T-helper 1 cell treated with Interleukin-12 subunit alpha and Interleukin-12 subunit beta and Interleukin-4 antibody, amounts not matched to agents 30 μg/mL and 1 μg/mL, for 36 hours (primary cell): ENCODE data around the gene RCOR1.

Source experiments
- H3K27ac Mint-ChIP-seq: one replicate; pipeline ENCODE4 v1.8.0; 2021; ENCODE audit warnings: mild to moderate bottlenecking, mixed read lengths
- H3K27me3 Mint-ChIP-seq: one replicate; pipeline ENCODE4 v1.8.0; 2021; ENCODE audit warnings: low read depth, mixed read lengths
- H3K36me3 Mint-ChIP-seq: one replicate; pipeline ENCODE4 v1.8.0; 2021; ENCODE audit warnings: low read depth, mixed read lengths
- H3K4me1 Mint-ChIP-seq: one replicate; pipeline ENCODE4 v1.8.0; 2021; ENCODE audit warnings: low read depth, mixed read lengths
- H3K4me3 Mint-ChIP-seq: one replicate; pipeline ENCODE4 v1.8.0; 2021; ENCODE audit warnings: mild to moderate bottlenecking, moderate library complexity, mixed read lengths
- H3K9me3 Mint-ChIP-seq: one replicate; pipeline ENCODE4 v1.8.0; 2021; ENCODE audit warnings: mixed read lengths

The RCOR1 gene

GRCh38 chr14:102654298-102654697 lies 61.8 kb downstream of the RCOR1 start:
- no peaks in the 10 kb centered on the region for H3K27me3 Mint-ChIP-seq
- peaks cover 7% of the 10 kb centered on the region for H3K9me3 Mint-ChIP-seq
- H3K36me3 Mint-ChIP-seq, result peaks cover 3% of the 10 kb centered on the region
- peaks cover 3% of the 10 kb centered on the region for H3K4me1 Mint-ChIP-seq
- H3K4me3 Mint-ChIP-seq, result no peak overlapping the region
- no peak overlapping the region for H3K27ac Mint-ChIP-seq

DNA sequence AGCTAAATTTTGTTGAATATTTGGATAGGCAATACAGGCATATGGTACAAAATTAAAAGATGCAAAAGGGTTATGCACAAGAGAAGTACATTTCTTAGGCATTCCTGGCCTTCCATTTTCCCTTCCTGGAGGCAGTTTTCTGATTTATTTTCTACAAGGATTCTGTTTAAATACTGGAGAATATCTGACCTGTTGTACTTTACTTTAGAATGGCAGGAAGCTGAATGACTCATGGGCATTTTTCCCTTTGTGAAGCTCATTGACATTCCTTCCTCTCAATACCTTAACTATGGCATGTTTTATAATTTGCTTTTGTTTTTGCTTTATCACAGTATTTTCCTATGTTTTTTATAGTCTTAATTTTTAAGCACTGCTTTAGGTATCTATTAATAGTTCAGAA lies 62.7 kb downstream of the RCOR1 start:
- peaks cover 3% of the 10 kb centered on the region for H3K4me1 Mint-ChIP-seq
- H3K4me3 Mint-ChIP-seq, result no peak overlapping the region

DNA sequence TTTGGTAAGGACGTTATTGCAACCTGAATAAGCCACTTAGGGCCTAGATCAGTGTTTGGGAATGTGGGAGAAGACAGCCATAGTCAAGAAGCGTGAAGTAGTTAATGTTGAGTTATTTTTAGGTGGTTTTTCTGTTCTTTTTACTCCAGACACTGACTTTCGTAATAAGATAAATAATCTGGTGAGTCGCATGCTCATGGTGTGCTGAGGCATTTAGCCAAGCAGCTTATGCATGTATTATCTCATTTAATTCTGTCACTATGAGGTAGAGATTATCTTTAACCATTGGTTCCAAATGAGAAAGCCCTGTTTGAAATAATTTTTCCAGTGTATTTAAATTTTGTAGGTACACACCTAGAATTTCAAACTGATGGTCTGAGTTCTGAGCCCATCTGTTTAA lies 67.3 kb downstream of the RCOR1 start:
- no peaks in the 10 kb centered on the region for H3K27me3 Mint-ChIP-seq
- H3K9me3 Mint-ChIP-seq, result no peaks in the 10 kb centered on the region
- H3K4me1 Mint-ChIP-seq, result peaks cover 5% of the 10 kb centered on the region
- H3K36me3 Mint-ChIP-seq, result peaks cover 2% of the 10 kb centered on the region
- H3K27ac Mint-ChIP-seq, result no peak overlapping the region
- no peak overlapping the region for H3K4me3 Mint-ChIP-seq

More for the DNA sequence above, 62.7 kb downstream of the RCOR1 start:
- Mint-ChIP-seq H3K27ac (no peak overlapping the region), H3K27me3 (no peaks in the 10 kb centered on the region), H3K36me3 (peaks cover 3% of the 10 kb centered on the region), H3K9me3 (peaks cover 7% of the 10 kb centered on the region)

- Mint-ChIP-seq H3K4me3 (no peak overlapping the region), H3K27me3 (no peaks in the 10 kb centered on the region), H3K36me3 (peaks cover 2% of the 10 kb centered on the region), H3K9me3 (no peaks in the 10 kb centered on the region), H3K27ac (no peak overlapping the region), H3K4me1 (peaks cover 5% of the 10 kb centered on the region)
These were observed 69.2 kb downstream of the RCOR1 start for GRCh38 chr14:102661614-102662013.

- H3K4me3 Mint-ChIP-seq, result no peak overlapping the region
- H3K9me3 Mint-ChIP-seq, result no peaks in the 10 kb centered on the region
- peaks cover 5% of the 10 kb centered on the region for H3K4me1 Mint-ChIP-seq
- no peak overlapping the region for H3K27ac Mint-ChIP-seq
- peaks cover 2% of the 10 kb centered on the region for H3K36me3 Mint-ChIP-seq
- no peaks in the 10 kb centered on the region for H3K27me3 Mint-ChIP-seq
These were observed 70.4 kb downstream of the RCOR1 start for GRCh38 chr14:102662636-102663430.

GRCh38 chr14:102663440-102663839 lies 71.0 kb downstream of the RCOR1 start:
- H3K36me3 Mint-ChIP-seq, result peaks cover 2% of the 10 kb centered on the region
- H3K4me1 Mint-ChIP-seq, result peaks cover 5% of the 10 kb centered on the region
- H3K27ac Mint-ChIP-seq, result no peak overlapping the region
- no peak overlapping the region for H3K4me3 Mint-ChIP-seq
- no peaks in the 10 kb centered on the region for H3K27me3 Mint-ChIP-seq
- no peaks in the 10 kb centered on the region for H3K9me3 Mint-ChIP-seq

DNA sequence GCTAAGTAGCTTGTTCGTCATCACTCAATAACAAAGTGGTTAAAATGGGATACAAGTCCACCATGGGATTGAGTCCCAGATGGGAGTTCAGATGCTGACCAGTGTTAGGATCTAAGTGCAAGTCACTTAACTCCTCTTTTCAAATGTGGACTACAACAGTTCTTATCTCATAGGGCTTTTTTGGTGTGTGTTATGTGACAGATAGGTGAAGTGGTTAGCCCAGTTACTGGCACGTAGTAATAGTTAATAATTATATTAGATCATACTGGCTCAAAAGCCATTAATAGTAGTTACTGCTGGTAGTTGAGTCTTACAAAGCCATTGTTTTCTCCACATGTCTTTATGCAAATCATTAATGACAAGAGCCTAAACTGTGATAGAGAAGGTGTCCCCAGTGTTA lies 73.2 kb downstream of the RCOR1 start:
- Mint-ChIP-seq H3K4me1 (peaks cover 5% of the 10 kb centered on the region), H3K36me3 (peaks cover 2% of the 10 kb centered on the region), H3K27ac (no peak overlapping the region), H3K9me3 (no peaks in the 10 kb centered on the region), H3K4me3 (no peak overlapping the region), H3K27me3 (no peaks in the 10 kb centered on the region)

DNA sequence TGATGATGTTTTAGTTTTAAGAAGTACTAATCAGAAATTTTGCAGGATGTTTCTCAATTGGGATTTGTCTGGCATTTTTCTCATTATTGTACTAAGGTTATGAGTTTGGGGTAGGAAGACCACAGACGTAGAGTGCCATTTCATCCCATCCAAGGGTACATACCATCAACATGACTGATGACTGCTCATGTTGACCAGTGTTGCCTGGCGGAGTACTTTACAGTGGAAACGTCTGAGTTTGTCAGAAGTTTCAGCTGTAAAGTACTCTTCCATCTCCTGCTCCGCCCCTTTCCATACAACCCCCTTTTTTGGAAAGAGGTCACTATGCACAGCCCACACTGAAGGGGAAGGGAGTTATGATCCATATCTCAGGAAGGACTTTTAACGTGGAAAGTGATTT lies 74.2 kb downstream of the RCOR1 start:
- H3K27me3 Mint-ChIP-seq, result no peaks in the 10 kb centered on the region
- H3K4me3 Mint-ChIP-seq, result no peak overlapping the region
- H3K36me3 Mint-ChIP-seq, result peaks cover 3% of the 10 kb centered on the region
- H3K9me3 Mint-ChIP-seq, result no peaks in the 10 kb centered on the region
- H3K27ac Mint-ChIP-seq, result no peak overlapping the region
- H3K4me1 Mint-ChIP-seq, result peaks cover 5% of the 10 kb centered on the region

DNA sequence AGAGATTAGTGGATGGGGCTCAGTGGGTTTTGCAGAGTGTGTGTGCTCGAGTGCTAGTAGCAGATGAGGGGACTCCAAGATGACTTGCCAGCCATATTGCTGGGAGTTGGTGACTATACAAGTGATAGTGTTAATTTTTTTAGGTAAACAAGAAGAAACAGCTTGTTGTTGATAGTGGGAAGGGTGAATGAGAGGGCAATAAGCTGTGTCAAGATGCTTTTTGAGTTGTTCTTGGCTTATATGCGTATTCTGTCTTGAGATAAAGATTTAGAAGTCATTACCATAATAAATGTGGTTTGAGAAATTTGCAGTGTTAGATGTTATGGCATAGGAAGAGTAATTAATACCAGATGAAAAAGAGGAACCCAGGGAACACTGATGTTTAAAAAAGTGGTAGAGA lies 75.3 kb downstream of the RCOR1 start:
- H3K4me1 Mint-ChIP-seq, result peaks cover 9% of the 10 kb centered on the region
- no peak overlapping the region for H3K27ac Mint-ChIP-seq
- no peaks in the 10 kb centered on the region for H3K27me3 Mint-ChIP-seq
- peaks cover 3% of the 10 kb centered on the region for H3K9me3 Mint-ChIP-seq
- H3K36me3 Mint-ChIP-seq, result peaks cover 5% of the 10 kb centered on the region
- H3K4me3 Mint-ChIP-seq, result no peak overlapping the region

DNA sequence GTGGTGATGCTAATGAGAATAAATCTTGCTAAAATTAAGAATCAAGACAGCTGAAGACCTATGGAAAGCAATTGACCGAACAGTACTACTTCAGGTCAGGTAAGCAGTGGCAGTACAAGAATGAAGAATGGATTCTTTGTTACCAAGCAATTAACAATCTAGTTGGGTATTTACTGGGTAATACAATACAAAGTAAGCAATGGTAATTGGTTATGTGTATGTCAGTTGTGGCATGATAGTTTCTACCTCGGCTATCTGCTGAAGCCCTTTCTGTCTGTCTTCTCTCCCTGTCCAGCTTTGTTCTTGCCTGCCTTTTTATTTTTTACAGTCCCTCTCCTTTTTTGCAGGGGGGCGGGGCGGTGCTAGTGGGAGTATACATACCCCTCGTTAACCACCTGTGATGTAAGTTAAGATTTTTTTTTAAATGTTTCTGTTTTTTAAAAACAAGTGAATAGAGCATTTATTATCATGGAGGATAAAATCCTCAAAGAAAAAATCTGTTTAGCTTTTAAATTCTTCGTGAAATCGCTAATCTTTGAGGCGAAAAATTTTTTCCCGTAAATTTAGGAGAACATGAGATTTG lies 75.9 kb downstream of the RCOR1 start:
- Mint-ChIP-seq H3K27ac (no peak overlapping the region), H3K9me3 (peaks cover 5% of the 10 kb centered on the region), H3K4me1 (peaks cover 7% of the 10 kb centered on the region), H3K36me3 (peaks cover 7% of the 10 kb centered on the region), H3K4me3 (no peak overlapping the region), H3K27me3 (no peaks in the 10 kb centered on the region)

- Mint-ChIP-seq H3K27ac (no peak overlapping the region), H3K4me3 (no peak overlapping the region), H3K9me3 (peaks cover 5% of the 10 kb centered on the region), H3K4me1 (peaks cover 9% of the 10 kb centered on the region), H3K27me3 (no peaks in the 10 kb centered on the region), H3K36me3 (peaks cover 12% of the 10 kb centered on the region)
These were observed 79.0 kb downstream of the RCOR1 start for GRCh38 chr14:102671410-102671809.

- Mint-ChIP-seq H3K9me3 (peaks cover 5% of the 10 kb centered on the region), H3K4me3 (no peak overlapping the region), H3K4me1 (peaks cover 9% of the 10 kb centered on the region), H3K27me3 (no peaks in the 10 kb centered on the region), H3K27ac (no peak overlapping the region), H3K36me3 (peaks cover 12% of the 10 kb centered on the region)
These were observed 80.0 kb downstream of the RCOR1 start for GRCh38 chr14:102672410-102672960.

- peaks cover 9% of the 10 kb centered on the region for H3K4me1 Mint-ChIP-seq
- peaks cover 12% of the 10 kb centered on the region for H3K36me3 Mint-ChIP-seq
- peaks cover 5% of the 10 kb centered on the region for H3K9me3 Mint-ChIP-seq
- no peak overlapping the region for H3K4me3 Mint-ChIP-seq
- H3K27ac Mint-ChIP-seq, result no peak overlapping the region
- no peaks in the 10 kb centered on the region for H3K27me3 Mint-ChIP-seq
These were observed 82.9 kb downstream of the RCOR1 start for GRCh38 chr14:102675396-102675795.

DNA sequence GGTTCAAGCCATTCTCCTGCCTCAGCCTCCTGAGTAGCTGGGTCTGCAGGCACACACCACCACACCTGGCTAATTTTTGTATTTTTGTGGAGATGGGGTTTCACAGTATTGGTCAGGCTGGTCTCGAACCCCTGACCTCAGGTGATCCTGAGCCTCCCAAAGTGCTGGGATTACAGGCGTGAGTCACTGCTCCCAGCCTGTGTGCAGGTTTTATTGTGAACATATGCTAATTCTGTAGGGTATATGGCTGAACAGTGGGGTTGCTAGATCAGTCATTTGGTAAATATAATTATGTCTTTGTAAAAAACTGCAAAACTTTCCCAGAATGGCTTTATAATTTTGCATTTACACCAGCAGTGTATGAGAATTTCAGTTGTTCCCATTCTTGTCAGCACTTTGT lies 85.9 kb downstream of the RCOR1 start:
- Mint-ChIP-seq H3K4me3 (no peak overlapping the region), H3K36me3 (peaks cover 9% of the 10 kb centered on the region), H3K9me3 (no peaks in the 10 kb centered on the region), H3K4me1 (peaks cover 4% of the 10 kb centered on the region), H3K27me3 (no peaks in the 10 kb centered on the region), H3K27ac (no peak overlapping the region)
